PC-9 (cell line): ENCODE data around the gene PLCD3.

Source experiments
- EZH2 ChIP-seq: fragments of 200-600 bp; sonication (generic); IDR thresholded peaks from 2 replicates; pipeline ENCODE4 v1.8.0; 2017; ENCODE audit warnings: antibody characterized with exemption, low read depth
- TF ChIP-seq, protein P1 (sequence below): fragments of 200-600 bp; sonication (generic); conservative IDR thresholded peaks from 2 replicates; pipeline ENCODE4 v1.6.1; 2017; ENCODE audit warnings: mixed run types, antibody characterized with exemption, mild to moderate bottlenecking, moderate library complexity

DNA sequence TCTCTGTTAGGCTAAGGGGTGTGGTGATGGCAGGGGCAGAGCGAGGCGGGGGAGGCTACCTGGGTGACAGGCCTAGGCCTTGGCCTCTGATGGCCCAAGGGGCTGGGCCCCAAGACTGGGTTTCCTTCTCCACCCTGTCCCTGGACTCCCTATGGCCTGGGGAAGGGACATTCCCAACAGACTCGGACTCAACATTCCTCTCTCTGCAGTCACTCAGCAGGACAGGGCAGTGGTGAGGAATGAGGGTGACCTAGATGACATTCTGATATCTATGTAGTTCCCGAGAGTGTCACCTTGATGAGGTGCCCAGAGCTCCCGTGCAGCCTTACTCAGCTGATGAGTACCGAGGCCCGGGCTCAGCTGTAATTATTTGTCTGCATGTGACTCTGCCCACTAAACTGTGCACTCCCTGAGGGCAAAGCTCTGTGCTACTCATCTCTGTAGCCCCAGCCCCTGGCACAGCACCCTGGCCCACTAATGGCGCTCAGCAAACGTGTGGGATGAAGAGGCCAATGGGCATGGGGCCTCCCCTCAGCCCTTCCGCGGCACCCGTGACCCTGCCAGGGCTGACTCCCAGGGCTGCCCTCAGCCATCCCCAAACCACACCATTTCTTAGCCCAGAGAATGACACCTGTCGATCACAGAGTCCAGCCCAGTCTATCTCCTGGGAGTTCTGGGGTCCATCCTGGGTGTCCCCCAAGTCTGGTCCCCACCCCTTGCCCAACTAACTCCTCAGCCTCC, 2.2 kb downstream of the PLCD3 start:
- TF ChIP-seq, protein P1, sequence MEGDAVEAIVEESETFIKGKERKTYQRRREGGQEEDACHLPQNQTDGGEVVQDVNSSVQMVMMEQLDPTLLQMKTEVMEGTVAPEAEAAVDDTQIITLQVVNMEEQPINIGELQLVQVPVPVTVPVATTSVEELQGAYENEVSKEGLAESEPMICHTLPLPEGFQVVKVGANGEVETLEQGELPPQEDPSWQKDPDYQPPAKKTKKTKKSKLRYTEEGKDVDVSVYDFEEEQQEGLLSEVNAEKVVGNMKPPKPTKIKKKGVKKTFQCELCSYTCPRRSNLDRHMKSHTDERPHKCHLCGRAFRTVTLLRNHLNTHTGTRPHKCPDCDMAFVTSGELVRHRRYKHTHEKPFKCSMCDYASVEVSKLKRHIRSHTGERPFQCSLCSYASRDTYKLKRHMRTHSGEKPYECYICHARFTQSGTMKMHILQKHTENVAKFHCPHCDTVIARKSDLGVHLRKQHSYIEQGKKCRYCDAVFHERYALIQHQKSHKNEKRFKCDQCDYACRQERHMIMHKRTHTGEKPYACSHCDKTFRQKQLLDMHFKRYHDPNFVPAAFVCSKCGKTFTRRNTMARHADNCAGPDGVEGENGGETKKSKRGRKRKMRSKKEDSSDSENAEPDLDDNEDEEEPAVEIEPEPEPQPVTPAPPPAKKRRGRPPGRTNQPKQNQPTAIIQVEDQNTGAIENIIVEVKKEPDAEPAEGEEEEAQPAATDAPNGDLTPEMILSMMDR = no peak
- TF ChIP-seq EZH2 = no peak
